Neural progenitor cell (in vitro differentiated cells): ENCODE results near the gene TGIF2.

Experiments
- CTCF ChIP-seq: fragments of 200-600 bp; sonication (generic); IDR thresholded peaks from 2 replicates; pipeline ENCODE4 v1.5.1; 2017; ENCODE audit warnings: antibody characterized with exemption, mild to moderate bottlenecking
- EZH2 ChIP-seq: fragments of 200-600 bp; sonication (generic); IDR thresholded peaks from 2 replicates; pipeline ENCODE4 v1.6.1; 2017; ENCODE audit warnings: antibody characterized with exemption, mild to moderate bottlenecking, moderate library complexity

- no peak for TF ChIP-seq EZH2
- no peak for TF ChIP-seq CTCF
These were observed 60.9 kb downstream of the TGIF2 start for GRCh38 chr20:36634342-36634741.
